Neural progenitor cell (in vitro differentiated cells): ENCODE measurements around the gene HCAR2.

Experiments used
- EZH2 ChIP-seq: fragments of 200-600 bp; sonication (generic); IDR thresholded peaks from 2 replicates; pipeline ENCODE4 v1.6.1; 2017; ENCODE audit warnings: antibody characterized with exemption, mild to moderate bottlenecking, moderate library complexity
- TF ChIP-seq, protein P1 (sequence below): fragments of 200-600 bp; sonication (generic); IDR thresholded peaks from 2 replicates; pipeline ENCODE4 v1.5.1; 2017; ENCODE audit warnings: antibody characterized with exemption, mild to moderate bottlenecking

DNA sequence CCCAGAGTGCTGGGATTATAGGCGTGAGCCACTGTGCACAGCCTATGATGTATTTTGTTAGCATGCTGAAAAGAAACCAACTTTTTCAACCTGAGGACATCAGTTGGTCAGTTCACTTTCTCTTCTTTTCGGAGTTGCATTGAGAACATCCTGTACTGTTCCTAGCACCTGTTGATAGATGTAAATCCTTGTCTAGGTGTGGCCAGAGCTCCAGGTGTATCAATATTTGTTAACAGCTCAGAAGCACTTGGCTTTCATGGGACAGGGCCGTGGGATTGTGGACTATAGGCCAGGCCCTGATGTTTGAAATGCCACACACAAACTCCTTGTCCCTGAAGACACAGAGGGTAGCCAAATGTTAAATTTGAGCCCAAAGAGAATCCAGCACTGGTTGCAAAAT, 14.9 kb downstream of the HCAR2 start:
- TF ChIP-seq, protein P1, sequence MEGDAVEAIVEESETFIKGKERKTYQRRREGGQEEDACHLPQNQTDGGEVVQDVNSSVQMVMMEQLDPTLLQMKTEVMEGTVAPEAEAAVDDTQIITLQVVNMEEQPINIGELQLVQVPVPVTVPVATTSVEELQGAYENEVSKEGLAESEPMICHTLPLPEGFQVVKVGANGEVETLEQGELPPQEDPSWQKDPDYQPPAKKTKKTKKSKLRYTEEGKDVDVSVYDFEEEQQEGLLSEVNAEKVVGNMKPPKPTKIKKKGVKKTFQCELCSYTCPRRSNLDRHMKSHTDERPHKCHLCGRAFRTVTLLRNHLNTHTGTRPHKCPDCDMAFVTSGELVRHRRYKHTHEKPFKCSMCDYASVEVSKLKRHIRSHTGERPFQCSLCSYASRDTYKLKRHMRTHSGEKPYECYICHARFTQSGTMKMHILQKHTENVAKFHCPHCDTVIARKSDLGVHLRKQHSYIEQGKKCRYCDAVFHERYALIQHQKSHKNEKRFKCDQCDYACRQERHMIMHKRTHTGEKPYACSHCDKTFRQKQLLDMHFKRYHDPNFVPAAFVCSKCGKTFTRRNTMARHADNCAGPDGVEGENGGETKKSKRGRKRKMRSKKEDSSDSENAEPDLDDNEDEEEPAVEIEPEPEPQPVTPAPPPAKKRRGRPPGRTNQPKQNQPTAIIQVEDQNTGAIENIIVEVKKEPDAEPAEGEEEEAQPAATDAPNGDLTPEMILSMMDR: no peak
- no peak for TF ChIP-seq EZH2
